ENCODE measurements around the gene ARSJ. TPM values are rescaled to one million over a fixed set of nuclear protein-coding genes. Genes with fewer than 3 reads are reported as not detected.
"Not testable (repeated sequence)": the region's sequence is repeated elsewhere in the genome, so short reads cannot be mapped to it uniquely, and the experiment has no call there.

Gene ARSJ
- total RNA-seq, 1 donor from 2014 or later: 2.4 TPM

DNA sequence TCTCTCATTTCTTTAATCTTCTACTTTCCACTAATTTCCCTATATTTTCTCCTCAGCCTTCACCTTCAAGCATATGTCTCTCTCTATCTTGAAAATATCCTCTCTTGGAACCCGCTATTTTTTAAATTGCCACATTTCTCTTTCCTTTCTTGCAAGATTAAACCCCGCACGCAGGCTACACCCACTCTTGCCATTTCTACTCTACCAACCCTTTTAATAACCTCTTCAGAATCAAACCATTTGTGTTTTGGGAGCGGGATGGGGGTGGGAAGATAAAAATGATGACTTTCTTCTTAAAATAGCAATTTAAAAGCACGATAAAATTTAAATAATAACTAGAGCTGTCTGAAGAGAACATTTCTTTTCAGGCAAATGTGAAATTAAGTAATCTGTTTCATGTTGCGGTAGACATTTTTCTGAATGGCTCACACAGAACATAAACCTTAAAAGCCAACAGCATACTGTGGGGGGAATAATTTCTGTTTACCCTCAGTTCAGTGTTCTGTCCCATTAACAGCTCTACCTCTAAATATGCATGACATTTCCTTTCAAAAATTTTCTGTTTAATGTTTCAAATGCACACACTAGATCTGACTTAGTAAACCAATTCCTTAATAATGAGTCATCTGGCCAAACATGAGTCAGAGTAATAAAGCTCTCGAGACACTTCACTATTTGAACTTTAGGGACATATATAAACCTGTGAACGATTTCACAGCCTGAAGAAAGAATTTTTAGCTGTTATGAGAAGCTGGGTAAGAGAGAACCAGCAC, 20.5 kb downstream of the ARSJ start:
- no peak for DNase-seq (ENCODE audit: low spot score)

DNA sequence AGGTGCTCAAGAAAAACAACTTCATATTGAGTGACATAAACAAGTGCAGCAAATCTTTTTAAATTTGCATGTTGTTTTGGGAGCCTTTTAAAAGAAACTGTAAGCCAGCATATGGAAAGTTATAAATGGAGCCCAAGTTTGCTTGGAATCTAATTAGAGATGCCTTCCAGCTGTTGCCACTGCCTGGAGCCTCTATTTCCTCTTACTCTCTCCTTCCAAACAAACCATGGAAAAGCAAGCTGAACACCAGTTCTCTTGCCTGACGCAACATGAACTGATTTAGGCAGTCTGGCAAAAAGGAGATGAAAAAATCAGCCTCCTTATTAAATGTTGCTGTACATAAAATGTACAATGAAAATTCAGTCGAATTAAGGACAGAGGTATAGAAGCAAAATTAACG, 21.5 kb downstream of the ARSJ start:
- DNase-seq (ENCODE audit: low spot score): no peak

GRCh38 chr4:113955948-113956347, 23.5 kb downstream of the ARSJ start:
- no peak for DNase-seq (ENCODE audit: low spot score)

DNA sequence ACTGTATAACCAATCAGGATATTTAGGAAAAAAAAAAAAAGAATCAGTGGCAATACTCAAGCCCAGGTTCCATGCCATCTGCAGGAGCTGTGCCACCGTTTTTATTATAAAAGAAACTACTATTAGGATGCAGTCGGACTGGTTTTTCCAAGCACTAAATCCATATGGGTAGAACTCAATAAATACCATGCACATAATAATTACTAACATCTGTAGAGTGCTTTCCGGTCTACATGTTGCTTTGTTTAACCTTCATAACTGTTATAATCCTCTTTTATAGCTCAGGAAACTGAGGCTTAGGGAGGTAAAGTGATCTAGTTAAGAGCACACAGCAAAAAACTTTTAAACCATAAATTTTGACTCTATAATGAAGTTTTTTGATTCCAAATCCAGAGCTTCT, 24.0 kb downstream of the ARSJ start:
- no peak for DNase-seq (ENCODE audit: low spot score)

- DNase-seq (ENCODE audit: low spot score): no peak
Observed at GRCh38 chr4:113953888-113954287, 25.6 kb downstream of the ARSJ start.

DNA sequence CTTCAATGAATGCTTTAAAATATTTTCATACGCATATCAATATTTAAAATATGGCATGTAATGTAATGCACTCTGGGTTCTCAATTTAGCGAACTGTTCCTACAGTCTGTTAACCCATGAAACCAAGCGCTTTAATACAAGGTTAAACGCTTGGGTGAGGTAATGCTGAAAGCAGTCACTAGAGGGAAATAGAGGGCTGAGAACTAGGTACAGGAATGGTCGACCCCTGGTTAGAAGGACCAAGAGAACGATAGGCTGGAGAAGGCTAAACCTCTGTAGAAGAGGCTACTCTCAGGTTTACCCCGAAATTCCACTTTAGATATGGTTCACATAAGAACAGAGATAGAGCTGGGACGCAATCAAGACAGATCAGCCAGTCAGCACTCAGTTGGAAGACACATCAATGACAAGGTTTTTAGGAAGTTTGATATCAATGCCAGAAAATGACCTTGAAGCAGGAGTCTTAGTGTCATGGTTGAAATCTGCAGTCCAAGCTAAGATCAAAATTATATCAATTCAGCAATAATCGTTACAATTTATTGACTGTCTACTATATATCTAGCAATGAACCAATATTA, 26.9 kb downstream of the ARSJ start:
- no peak for DNase-seq (ENCODE audit: low spot score)

GRCh38 chr4:113951263-113951662, 28.2 kb downstream of the ARSJ start:
- no peak for DNase-seq (ENCODE audit: low spot score)

- no peak for DNase-seq (ENCODE audit: low spot score)
Observed at GRCh38 chr4:113950207-113950606, 29.2 kb downstream of the ARSJ start.

- no peak for DNase-seq (ENCODE audit: low spot score)
Observed at GRCh38 chr4:113947484-113947883, 32.0 kb downstream of the ARSJ start.

- DNase-seq (ENCODE audit: low spot score): no peak
Observed at GRCh38 chr4:113945906-113946305, 33.5 kb downstream of the ARSJ start.

- DNase-seq (ENCODE audit: low spot score): no peak
Observed at GRCh38 chr4:113943863-113944262, 35.6 kb downstream of the ARSJ start.

GRCh38 chr4:113943085-113943484, 36.4 kb downstream of the ARSJ start:
- no peak for DNase-seq (ENCODE audit: low spot score)

- no peak for DNase-seq (ENCODE audit: low spot score)
Observed at GRCh38 chr4:113941836-113942235, 37.6 kb downstream of the ARSJ start.

DNA sequence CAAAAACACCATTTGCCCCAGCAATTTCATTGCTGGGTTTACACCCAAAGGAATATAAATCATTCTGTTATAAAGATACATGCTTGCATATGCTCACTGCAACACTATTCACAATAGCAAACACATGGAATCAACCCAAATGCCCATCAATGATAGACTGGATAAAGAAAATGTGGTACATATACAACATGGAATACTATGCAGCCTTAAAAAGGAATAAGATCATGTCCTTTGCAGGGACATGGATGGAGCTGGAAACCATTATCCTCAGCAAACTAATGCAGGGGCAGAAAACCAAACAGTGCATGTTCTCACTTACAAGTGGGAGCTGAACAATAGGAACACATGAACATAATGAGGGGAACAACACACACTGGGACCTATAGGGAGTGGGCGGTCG, 39.3 kb downstream of the ARSJ start:
- DNase-seq (ENCODE audit: low spot score): not testable (repeated sequence)

GRCh38 chr4:113935190-113935589, 44.3 kb downstream of the ARSJ start:
- DNase-seq (ENCODE audit: low spot score): no peak

- DNase-seq (ENCODE audit: low spot score): not testable (repeated sequence)
Observed at GRCh38 chr4:113924706-113925105, 54.7 kb downstream of the ARSJ start.

GRCh38 chr4:113921089-113921794, 58.2 kb downstream of the ARSJ start:
- DNase-seq (ENCODE audit: low spot score): no peak

DNA sequence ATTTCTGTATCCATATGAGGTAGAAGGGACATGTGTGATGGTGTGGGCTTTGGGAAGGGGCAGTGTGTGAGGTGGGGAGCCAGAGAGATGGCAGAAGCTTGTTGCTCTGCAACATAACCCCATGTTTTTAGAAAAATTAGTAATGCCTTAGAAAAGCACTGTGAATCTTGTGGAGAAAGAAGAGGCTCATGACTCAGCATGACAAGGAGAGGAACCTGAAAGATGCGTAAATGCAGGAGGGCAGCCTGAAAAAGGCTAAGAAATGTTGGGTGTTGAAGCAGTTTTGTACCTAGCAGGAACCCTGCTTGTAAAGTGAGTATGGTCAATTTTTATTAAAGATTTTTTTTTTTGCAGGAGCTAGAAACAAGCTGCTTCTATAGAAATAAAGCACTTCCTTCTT, 59.8 kb downstream of the ARSJ start:
- no peak for DNase-seq (ENCODE audit: low spot score)

DNA sequence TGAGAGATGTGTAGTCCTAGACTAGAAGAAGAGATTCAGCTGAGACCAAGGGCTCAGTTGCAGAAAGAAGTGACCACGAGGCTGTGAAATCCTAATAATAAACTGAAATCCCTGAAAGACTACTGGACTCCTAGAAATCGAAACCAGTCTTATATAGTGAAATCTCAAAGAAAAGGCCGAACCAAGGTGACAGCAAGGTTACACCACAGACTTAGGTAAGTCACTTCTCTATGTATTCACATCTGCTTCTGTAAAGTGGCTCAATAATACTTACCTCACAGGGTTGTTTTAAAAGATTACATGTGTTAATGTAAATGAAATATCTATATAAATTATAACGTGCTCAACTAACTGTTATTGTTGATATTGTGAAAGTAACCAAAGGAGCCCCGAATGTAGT, 60.3 kb downstream of the ARSJ start:
- DNase-seq (ENCODE audit: low spot score): no peak

- DNase-seq (ENCODE audit: low spot score): no peak
Observed at GRCh38 chr4:113908829-113909228, 70.6 kb downstream of the ARSJ start.

GRCh38 chr4:113907559-113907958, 71.9 kb downstream of the ARSJ start:
- DNase-seq (ENCODE audit: low spot score): no peak

DNA sequence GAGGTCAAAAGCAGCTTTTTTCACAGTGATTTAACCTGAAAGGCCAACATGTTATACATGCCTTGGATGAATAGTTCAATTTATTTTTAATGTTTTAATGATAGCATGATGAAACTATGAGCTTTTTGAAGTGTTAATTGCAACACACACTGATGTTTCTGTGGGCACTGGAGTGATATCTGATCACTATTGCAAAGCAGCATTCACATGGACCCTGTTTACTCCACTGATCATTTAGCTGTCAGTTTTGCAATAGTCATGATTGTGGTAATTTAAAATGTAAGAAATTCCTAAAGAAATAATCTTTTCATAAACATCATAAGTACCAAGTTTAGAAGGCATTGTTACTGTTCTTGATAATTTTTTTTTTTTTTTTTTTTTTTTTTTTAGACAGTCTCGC, 74.1 kb downstream of the ARSJ start:
- DNase-seq (ENCODE audit: low spot score): no peak

DNA sequence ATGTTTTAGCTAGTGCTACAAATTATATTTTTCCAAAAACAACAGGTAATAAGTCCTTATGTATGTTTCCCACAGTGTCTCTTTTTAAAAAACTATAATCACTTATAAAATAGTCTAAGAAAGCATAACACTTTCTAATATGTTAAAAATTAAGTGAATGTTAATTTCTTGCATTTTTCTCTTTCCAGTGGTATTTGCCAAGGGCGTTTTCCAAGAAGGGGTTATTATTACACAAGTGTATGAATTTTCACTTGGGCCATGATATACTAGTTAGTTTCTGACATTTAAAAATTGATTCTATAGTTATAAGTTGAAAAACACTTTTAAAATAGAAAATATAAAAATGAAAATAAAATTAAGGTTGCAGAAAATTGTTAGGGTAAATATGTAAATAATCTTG, 74.6 kb downstream of the ARSJ start:
- no peak for DNase-seq (ENCODE audit: low spot score)
